ENCODE measurements around the gene FLG. TPM values are rescaled to one million over a fixed set of nuclear protein-coding genes. Genes with fewer than 3 reads are reported as not detected.
"Not testable (repeated sequence)": the region's sequence is repeated elsewhere in the genome, so short reads cannot be mapped to it uniquely, and the experiment has no call there.

FLG gene
- total and polyA plus RNA-seq, 4 donors, result under 0.01 to 0.06 (median under 0.01) TPM; not detected in 1

- not testable (repeated sequence) for H3K4me3 ChIP-seq (ENCODE audit: low read depth in 1 of 3, low read length in 3 of 3); H3K27ac ChIP-seq (ENCODE audit: low read depth in 1 of 2, low read length in 2 of 2); H3K9me3 ChIP-seq (ENCODE audit: control insufficient read depth in 4 of 4, low read length in 3 of 4); H3K9ac ChIP-seq (ENCODE audit: low read depth in 1 of 2, low read length in 2 of 2); H3K4me1 ChIP-seq (ENCODE audit: control insufficient read depth in 4 of 4, insufficient read depth in 4 of 4, low read length in 3 of 4); H3K36me3 ChIP-seq (ENCODE audit: control insufficient read depth in 4 of 4, insufficient read depth in 3 of 4, low read depth in 1 of 4, low read length in 3 of 4); H3K27me3 ChIP-seq (ENCODE audit: control insufficient read depth in 4 of 4, insufficient read depth in 4 of 4, low read length in 3 of 4); DNase-seq (ENCODE audit: low spot score)
- 91% methylated on average over 8 of the region's 8 CpGs for WGBS
Observed at GRCh38 chr1:152307970-152308369, 17.1 kb downstream of the FLG start.

GRCh38 chr1:152306123-152306522 is 18.9 kb downstream of the FLG start:
- 89% methylated on average over 10 of the region's 10 CpGs for WGBS
- H3K9ac ChIP-seq (ENCODE audit: low read depth in 1 of 2, low read length in 2 of 2), result not testable (repeated sequence)

GRCh38 chr1:152304773-152305172 is 20.3 kb downstream of the FLG start:
- H3K27ac ChIP-seq (ENCODE audit: low read depth in 1 of 2, low read length in 2 of 2); H3K9me3 ChIP-seq (ENCODE audit: control insufficient read depth in 4 of 4, low read length in 3 of 4); H3K4me3 ChIP-seq (ENCODE audit: low read depth in 1 of 3, low read length in 3 of 3); H3K4me1 ChIP-seq (ENCODE audit: control insufficient read depth in 4 of 4, insufficient read depth in 4 of 4, low read length in 3 of 4); H3K27me3 ChIP-seq (ENCODE audit: control insufficient read depth in 4 of 4, insufficient read depth in 4 of 4, low read length in 3 of 4); DNase-seq (ENCODE audit: low spot score); H3K9ac ChIP-seq (ENCODE audit: low read depth in 1 of 2, low read length in 2 of 2); H3K36me3 ChIP-seq (ENCODE audit: control insufficient read depth in 4 of 4, insufficient read depth in 3 of 4, low read depth in 1 of 4, low read length in 3 of 4): not testable (repeated sequence)
- 95% methylated on average over 12 of the region's 12 CpGs for WGBS

More at GRCh38 chr1:152306123-152306522, 18.9 kb downstream of the FLG start:
- not testable (repeated sequence) for DNase-seq (ENCODE audit: low spot score); H3K36me3 ChIP-seq (ENCODE audit: control insufficient read depth in 4 of 4, insufficient read depth in 3 of 4, low read depth in 1 of 4, low read length in 3 of 4); H3K27me3 ChIP-seq (ENCODE audit: control insufficient read depth in 4 of 4, insufficient read depth in 4 of 4, low read length in 3 of 4); H3K4me3 ChIP-seq (ENCODE audit: low read depth in 1 of 3, low read length in 3 of 3); H3K27ac ChIP-seq (ENCODE audit: low read depth in 1 of 2, low read length in 2 of 2); H3K4me1 ChIP-seq (ENCODE audit: control insufficient read depth in 4 of 4, insufficient read depth in 4 of 4, low read length in 3 of 4); H3K9me3 ChIP-seq (ENCODE audit: control insufficient read depth in 4 of 4, low read length in 3 of 4)

- H3K27me3 ChIP-seq (ENCODE audit: control insufficient read depth in 4 of 4, insufficient read depth in 4 of 4, low read length in 3 of 4); H3K4me3 ChIP-seq (ENCODE audit: low read depth in 1 of 3, low read length in 3 of 3); H3K4me1 ChIP-seq (ENCODE audit: control insufficient read depth in 4 of 4, insufficient read depth in 4 of 4, low read length in 3 of 4); H3K27ac ChIP-seq (ENCODE audit: low read depth in 1 of 2, low read length in 2 of 2); H3K9ac ChIP-seq (ENCODE audit: low read depth in 1 of 2, low read length in 2 of 2); DNase-seq (ENCODE audit: low spot score); H3K36me3 ChIP-seq (ENCODE audit: control insufficient read depth in 4 of 4, insufficient read depth in 3 of 4, low read depth in 1 of 4, low read length in 3 of 4); H3K9me3 ChIP-seq (ENCODE audit: control insufficient read depth in 4 of 4, low read length in 3 of 4): not testable (repeated sequence)
- WGBS, result 93% methylated on average over 24 of the region's 25 CpGs
Observed at GRCh38 chr1:152303139-152303872, 21.7 kb downstream of the FLG start.

GRCh38 chr1:152256394-152256793 is 68.6 kb downstream of the FLG start:
- not testable (repeated sequence) for H3K27ac ChIP-seq (ENCODE audit: low read depth in 1 of 2, low read length in 2 of 2); DNase-seq (ENCODE audit: low spot score); H3K27me3 ChIP-seq (ENCODE audit: control insufficient read depth in 4 of 4, insufficient read depth in 4 of 4, low read length in 3 of 4); H3K9ac ChIP-seq (ENCODE audit: low read depth in 1 of 2, low read length in 2 of 2); H3K4me3 ChIP-seq (ENCODE audit: low read depth in 1 of 3, low read length in 3 of 3); H3K4me1 ChIP-seq (ENCODE audit: control insufficient read depth in 4 of 4, insufficient read depth in 4 of 4, low read length in 3 of 4); H3K9me3 ChIP-seq (ENCODE audit: control insufficient read depth in 4 of 4, low read length in 3 of 4); H3K36me3 ChIP-seq (ENCODE audit: control insufficient read depth in 4 of 4, insufficient read depth in 3 of 4, low read depth in 1 of 4, low read length in 3 of 4)
- 85% methylated on average over 21 of the region's 21 CpGs for WGBS

Other genes with a start within 250 kb of the FLG start
- gene TCHHL1, start 236.2 kb downstream of the FLG start, total RNA-seq, result not detected
- not detected for gene TCHHL1, start 236.2 kb downstream of the FLG start, polyA plus RNA-seq
- gene TCHH, start 209.8 kb downstream of the FLG start, total RNA-seq, result under 1 TPM; 0.05 to 0.33 TPM
- under 1 TPM; 0.07 to 0.09 TPM for gene TCHH, start 209.8 kb downstream of the FLG start, polyA plus RNA-seq
- not detected for gene RPTN, start 166.0 kb downstream of the FLG start, total RNA-seq
- gene RPTN, start 166.0 kb downstream of the FLG start, polyA plus RNA-seq, result not detected
- not detected for gene HRNR, start 101.0 kb downstream of the FLG start, total RNA-seq
- gene HRNR, start 101.0 kb downstream of the FLG start, polyA plus RNA-seq, result under 1 TPM in 1 of 2 donors, not detected in 1; 0.04 TPM
- not detected for gene FLG2, start 34.8 kb upstream of the FLG start, total RNA-seq
- gene FLG2, start 34.8 kb upstream of the FLG start, polyA plus RNA-seq, result not detected
- gene CRNN, start 89.0 kb upstream of the FLG start, total RNA-seq, result under 1 TPM in 1 of 2 donors, not detected in 1; 0.05 TPM
- under 1 TPM in 1 of 2 donors, not detected in 1; 0.22 TPM for gene CRNN, start 89.0 kb upstream of the FLG start, polyA plus RNA-seq
- not detected for gene LCE5A, start 185.6 kb upstream of the FLG start, total RNA-seq
- gene LCE5A, start 185.6 kb upstream of the FLG start, polyA plus RNA-seq, result not detected
- not detected for gene CRCT1, start 189.2 kb upstream of the FLG start, total RNA-seq
- gene CRCT1, start 189.2 kb upstream of the FLG start, polyA plus RNA-seq, result not detected
- gene LCE3E, start 241.5 kb upstream of the FLG start, total RNA-seq, result not detected
- gene LCE3E, start 241.5 kb upstream of the FLG start, polyA plus RNA-seq, result not detected

Measured in liver (tissue), 9 donors.